GM10266 (cell line): ENCODE results near the gene CDC16.

Source experiments
- DNase-seq: peaks from one replicate; pipeline ENCODE4 v3.0.0; 2012; ENCODE audit errors: extremely low spot score
- TF ChIP-seq, protein P1 (sequence below): IDR thresholded peaks from 2 replicates; pipeline ENCODE4 v1.5.1; 2012; ENCODE audit warnings: mild to moderate bottlenecking, low read depth; ENCODE audit not compliant: control insufficient read depth, insufficient read depth; ENCODE audit errors: missing control alignments

The CDC16 gene

DNA sequence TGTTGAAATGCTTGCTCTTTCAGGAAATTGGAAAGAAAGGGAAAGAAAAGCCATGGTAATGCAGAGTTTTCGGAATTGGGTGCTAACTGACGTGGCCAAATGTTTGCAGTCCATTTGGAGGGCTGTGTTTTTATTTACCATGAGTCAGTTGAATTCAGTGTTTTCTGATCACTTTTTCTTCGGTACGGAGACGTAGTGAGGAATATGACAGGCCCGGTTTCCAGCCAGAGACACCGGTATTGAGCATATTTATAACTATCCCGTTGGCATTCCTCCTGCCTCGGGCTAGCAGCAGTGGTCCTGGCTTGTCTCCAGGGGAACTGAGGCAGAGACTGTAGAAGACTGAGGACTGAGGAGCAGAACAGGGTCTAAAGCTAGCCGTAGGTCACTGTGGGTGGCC is 1.0 kb downstream of the CDC16 start:
- DNase-seq, result no peak

DNA sequence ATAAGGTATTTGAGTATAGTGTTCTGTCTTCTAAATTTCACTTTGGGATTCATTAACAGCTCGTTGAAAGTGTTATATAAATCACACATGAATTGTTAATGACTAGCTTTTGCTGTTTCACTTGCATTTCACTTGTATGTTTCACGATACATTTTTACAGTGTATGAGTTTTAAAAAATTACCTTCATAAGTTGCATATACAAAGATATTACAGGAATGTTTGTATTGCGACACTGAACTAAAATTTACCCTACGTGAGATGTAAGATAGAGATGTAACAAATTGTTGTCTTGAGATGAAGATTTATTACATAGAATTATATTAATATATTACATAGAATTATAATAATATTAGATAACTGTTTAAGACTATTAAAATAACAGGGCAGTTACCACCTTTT is 1.5 kb downstream of the CDC16 start:
- TF ChIP-seq, protein P1, sequence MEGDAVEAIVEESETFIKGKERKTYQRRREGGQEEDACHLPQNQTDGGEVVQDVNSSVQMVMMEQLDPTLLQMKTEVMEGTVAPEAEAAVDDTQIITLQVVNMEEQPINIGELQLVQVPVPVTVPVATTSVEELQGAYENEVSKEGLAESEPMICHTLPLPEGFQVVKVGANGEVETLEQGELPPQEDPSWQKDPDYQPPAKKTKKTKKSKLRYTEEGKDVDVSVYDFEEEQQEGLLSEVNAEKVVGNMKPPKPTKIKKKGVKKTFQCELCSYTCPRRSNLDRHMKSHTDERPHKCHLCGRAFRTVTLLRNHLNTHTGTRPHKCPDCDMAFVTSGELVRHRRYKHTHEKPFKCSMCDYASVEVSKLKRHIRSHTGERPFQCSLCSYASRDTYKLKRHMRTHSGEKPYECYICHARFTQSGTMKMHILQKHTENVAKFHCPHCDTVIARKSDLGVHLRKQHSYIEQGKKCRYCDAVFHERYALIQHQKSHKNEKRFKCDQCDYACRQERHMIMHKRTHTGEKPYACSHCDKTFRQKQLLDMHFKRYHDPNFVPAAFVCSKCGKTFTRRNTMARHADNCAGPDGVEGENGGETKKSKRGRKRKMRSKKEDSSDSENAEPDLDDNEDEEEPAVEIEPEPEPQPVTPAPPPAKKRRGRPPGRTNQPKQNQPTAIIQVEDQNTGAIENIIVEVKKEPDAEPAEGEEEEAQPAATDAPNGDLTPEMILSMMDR, result no peak
- DNase-seq, result no peak

More for the DNA sequence above, 1.0 kb downstream of the CDC16 start:
- TF ChIP-seq, protein P1, result no peak

DNA sequence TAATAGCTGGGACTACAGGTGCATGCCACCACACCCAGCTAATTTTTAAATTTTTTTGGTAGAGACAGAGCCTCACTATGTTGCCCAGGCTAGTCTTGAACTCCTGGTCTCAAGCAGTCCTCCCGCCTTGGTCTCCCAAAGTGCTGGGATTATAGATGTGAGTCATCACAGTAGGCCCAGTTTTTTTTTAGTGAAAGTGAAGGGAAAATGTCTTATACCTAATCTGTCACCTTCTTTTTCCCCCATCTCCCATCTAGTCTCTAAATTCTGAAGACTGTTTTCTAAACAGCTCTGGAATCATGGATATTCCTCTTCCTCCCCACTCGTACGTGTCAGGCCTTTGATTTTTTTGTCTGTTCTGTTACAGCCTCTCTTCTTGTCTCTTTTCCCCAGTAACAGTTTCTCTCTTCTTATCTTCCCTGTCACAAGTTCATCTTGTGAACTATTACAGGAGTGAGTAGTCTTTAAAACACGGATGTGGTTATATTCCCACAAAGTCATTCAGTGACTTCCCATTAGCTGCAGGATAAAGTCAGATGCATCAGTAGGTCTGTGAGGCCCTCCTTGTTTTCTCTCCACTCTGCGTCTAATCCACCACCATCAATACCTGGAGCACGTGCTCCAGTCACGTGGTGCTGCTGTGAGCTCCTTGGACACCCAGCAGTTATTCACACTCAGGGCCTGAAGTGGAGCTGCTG is 2.9 kb downstream of the CDC16 start:
- TF ChIP-seq, protein P1, result no peak
- no peak for DNase-seq

DNA sequence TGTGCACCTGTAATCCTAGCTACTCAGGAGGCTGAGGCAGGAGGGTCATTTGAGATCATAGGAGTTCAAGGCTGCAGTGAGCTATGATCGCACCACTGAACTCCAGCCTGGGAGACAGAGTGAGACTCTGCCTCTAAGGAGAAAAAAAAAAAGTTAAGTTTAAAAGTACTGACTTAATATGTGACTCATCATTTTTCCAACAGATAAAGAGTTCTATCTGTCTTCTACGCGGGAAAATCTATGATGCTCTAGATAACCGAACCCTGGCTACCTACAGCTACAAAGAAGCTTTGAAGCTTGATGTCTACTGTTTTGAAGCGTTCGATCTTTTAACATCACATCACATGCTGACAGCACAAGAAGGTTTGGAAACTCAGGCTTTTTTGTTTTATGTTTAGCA is 7.2 kb downstream of the CDC16 start:
- TF ChIP-seq, protein P1, result no peak
- no peak for DNase-seq

GRCh38 chr13:114243971-114244370 is 9.3 kb downstream of the CDC16 start:
- TF ChIP-seq, protein P1, result no peak
- no peak for DNase-seq

- TF ChIP-seq, protein P1, result no peak
- DNase-seq, result no peak
Observed at GRCh38 chr13:114244637-114245036, 9.9 kb downstream of the CDC16 start.

DNA sequence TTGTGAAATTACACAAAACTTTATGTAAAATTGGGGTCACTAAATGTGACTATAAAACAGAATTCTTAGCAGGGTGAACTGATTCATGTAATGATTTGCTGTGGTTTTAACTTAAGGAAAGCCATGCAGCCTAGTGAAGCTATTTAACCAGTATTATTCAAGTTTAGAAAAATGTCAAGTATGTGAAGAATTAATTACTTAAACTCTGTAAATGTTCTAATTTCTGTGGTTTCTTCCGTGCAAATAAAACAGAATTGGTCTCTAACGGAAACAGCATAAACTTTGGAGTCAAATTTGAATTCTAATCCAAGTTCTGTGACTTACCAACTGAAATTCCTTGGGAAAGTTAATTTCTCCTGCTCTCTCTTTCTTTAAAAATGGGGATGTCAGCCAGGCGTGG is 13.3 kb downstream of the CDC16 start:
- TF ChIP-seq, protein P1, result no peak
- DNase-seq, result no peak
